ENCODE results near the gene FGFR2. TPM values are rescaled to one million over a fixed set of nuclear protein-coding genes. Genes with fewer than 3 reads are reported as not detected.

The FGFR2 gene
- polyA plus RNA-seq, 1 of the 3 experiments (the other 2 are of a cell fraction): 0.02 TPM

GRCh38 chr10:121526135-121526790, 72.0 kb downstream of the FGFR2 start:
- H3K4me3 ChIP-seq (ENCODE audit: low read depth in 2 of 2, low read length in 1 of 2): no peak overlapping the region
- H3K9me3 ChIP-seq: no peaks in the 10 kb centered on the region; the same call in 1 of the 2 replicates
- no peaks in the 10 kb centered on the region for H3K79me2 ChIP-seq (ENCODE audit: insufficient read depth)
- H3K4me1 ChIP-seq (ENCODE audit: control insufficient read depth in 1 of 2, insufficient read depth in 2 of 2, low read depth in 1 of 2, low read length in 1 of 2): no peaks in the 10 kb centered on the region
- H3K27me3 ChIP-seq (ENCODE audit: insufficient read depth): no peaks in the 10 kb centered on the region
- H4K20me1 ChIP-seq (ENCODE audit: insufficient read depth): no peaks in the 10 kb centered on the region
- no peaks in the 10 kb centered on the region for H3K36me3 ChIP-seq (replicated peaks in 1 of 2; ENCODE audit: control insufficient read depth in 1 of 2, insufficient read depth in 2 of 2, low read length in 1 of 2)
- no peak for TF ChIP-seq MEF2A (IDR thresholded peaks at IDR 0.05; ENCODE audit: borderline replicate concordance, low read depth)
- TF ChIP-seq PBX3 (IDR thresholded peaks at IDR 0.05): no peak
- no peak for TF ChIP-seq JUND (IDR thresholded peaks at IDR 0.05)
- no peak for TF ChIP-seq MAX (IDR thresholded peaks at IDR 0.05; ENCODE audit: low read depth)
- no peak for TF ChIP-seq NRF1 (IDR thresholded peaks at IDR 0.05; ENCODE audit: low read depth, low read length)
- no peak for TF ChIP-seq USF2 (IDR thresholded peaks at IDR 0.05; ENCODE audit: borderline replicate concordance, low read depth, low read length)
- TF ChIP-seq TEAD4 (IDR thresholded peaks at IDR 0.05; ENCODE audit: borderline replicate concordance, insufficient read depth): no peak
- no peak for TF ChIP-seq RXRA (IDR thresholded peaks at IDR 0.05; ENCODE audit: borderline replicate concordance, low read depth)
- TF ChIP-seq RAD21 (IDR thresholded peaks at IDR 0.05; ENCODE audit: low read length): no peak
- no peak for TF ChIP-seq GATA2 (CRISPR knock-in tag; IDR thresholded peaks at IDR 0.05)
- no peak for TF ChIP-seq CHD2 (IDR thresholded peaks at IDR 0.05; ENCODE audit: low read length, partially characterized antibody)
- TF ChIP-seq USF1 (IDR thresholded peaks at IDR 0.05; ENCODE audit: borderline replicate concordance, low read depth): no peak
- no peak for TF ChIP-seq REST (IDR thresholded peaks at IDR 0.05; ENCODE audit: low read depth, low read length)
- TF ChIP-seq FOXJ3 (CRISPR knock-in tag; IDR thresholded peaks at IDR 0.05): no peak
- TF ChIP-seq POLR2AphosphoS5 (IDR thresholded peaks at IDR 0.05; ENCODE audit: low read depth, low read length): no peak
- no peak for TF ChIP-seq RCOR1 (IDR thresholded peaks at IDR 0.05; ENCODE audit: low read length)
- no peak for TF ChIP-seq EZH2phosphoT487 (IDR thresholded peaks at IDR 0.05; ENCODE audit: borderline replicate concordance, low read depth)
- DNase-seq: no peak
- no peak overlapping the region for H2AFZ ChIP-seq (ENCODE audit: low read depth)
- 48% methylated on average over 11 of the region's 11 CpGs for WGBS (ENCODE audit: low lambda C conversion rate)
- POLR2A ChIA-PET: no interaction called here
- no peaks in the 10 kb centered on the region for H3F3A ChIP-seq (replicated peaks; ENCODE audit: insufficient read depth)
- H3K4me2 ChIP-seq: no peak overlapping the region
- H3K27ac ChIP-seq (ENCODE audit: low read depth in 2 of 2, low read length in 1 of 2): no peak overlapping the region
- H3K9ac ChIP-seq: no peak overlapping the region
- CTCF ChIA-PET: no interaction called here
- H3K9me2 ChIP-seq: no peaks in the 10 kb centered on the region

Data from SK-N-SH (cell line).